ENCODE measurements around the gene TMEM231.

The TMEM231 gene

GRCh38 chr16:75497558-75497957 is 58.5 kb downstream of the TMEM231 start:
- TF ChIP-seq, protein P1, sequence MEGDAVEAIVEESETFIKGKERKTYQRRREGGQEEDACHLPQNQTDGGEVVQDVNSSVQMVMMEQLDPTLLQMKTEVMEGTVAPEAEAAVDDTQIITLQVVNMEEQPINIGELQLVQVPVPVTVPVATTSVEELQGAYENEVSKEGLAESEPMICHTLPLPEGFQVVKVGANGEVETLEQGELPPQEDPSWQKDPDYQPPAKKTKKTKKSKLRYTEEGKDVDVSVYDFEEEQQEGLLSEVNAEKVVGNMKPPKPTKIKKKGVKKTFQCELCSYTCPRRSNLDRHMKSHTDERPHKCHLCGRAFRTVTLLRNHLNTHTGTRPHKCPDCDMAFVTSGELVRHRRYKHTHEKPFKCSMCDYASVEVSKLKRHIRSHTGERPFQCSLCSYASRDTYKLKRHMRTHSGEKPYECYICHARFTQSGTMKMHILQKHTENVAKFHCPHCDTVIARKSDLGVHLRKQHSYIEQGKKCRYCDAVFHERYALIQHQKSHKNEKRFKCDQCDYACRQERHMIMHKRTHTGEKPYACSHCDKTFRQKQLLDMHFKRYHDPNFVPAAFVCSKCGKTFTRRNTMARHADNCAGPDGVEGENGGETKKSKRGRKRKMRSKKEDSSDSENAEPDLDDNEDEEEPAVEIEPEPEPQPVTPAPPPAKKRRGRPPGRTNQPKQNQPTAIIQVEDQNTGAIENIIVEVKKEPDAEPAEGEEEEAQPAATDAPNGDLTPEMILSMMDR (IDR thresholded peaks at IDR 0.05; ENCODE audit: borderline replicate concordance, control extremely low read depth, extremely low read depth, insufficient read depth, missing control alignments), result no peak
- no peak for DNase-seq (ENCODE audit: low spot score)
- in situ Hi-C loops (cut with MboI; ENCODE audit: low sequenced_read_pairs, unreplicated experiment), result no loop called here

DNA sequence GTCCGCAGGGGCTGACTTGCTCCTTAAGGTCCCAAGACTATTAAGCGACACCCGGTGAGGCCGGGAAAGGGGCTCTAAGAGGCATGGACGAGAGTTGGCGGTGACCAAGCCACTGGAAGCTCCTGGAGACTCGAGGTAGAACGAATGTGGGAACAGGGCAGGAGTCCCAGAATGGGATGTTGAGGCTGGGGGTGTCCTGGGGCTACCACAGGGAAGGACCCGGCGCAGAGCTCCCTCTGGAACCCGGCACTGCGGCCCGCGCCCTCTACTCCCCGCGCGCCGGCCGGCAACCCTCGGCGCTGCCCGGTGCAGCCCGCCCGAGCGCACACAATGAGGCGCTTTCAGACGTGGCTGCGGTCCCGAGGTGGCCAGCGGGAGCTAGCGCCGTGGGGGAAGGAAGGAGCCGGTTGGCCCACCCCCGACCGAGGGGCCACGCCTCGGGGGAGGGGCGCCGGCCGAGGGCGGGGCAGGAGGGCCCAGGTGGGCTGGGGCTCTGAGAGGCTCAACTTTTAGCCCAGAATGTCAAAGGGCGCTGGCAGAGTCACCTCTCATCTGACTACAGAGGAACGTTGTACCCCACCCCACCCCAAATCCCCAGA is 60.9 kb downstream of the TMEM231 start, which contains the start of gene CHST6:
Gene CHST6, minus strand, starts transcription at position 366 of the 599 bp plus-strand sequence. CDS start 15,613 bp downstream, outside the sequence.
- DNase-seq (ENCODE audit: low spot score), result peak; percentile 90
- in situ Hi-C loops (cut with MboI; ENCODE audit: low sequenced_read_pairs, unreplicated experiment), result no loop called here
- TF ChIP-seq, protein P1 (IDR thresholded peaks at IDR 0.05; ENCODE audit: borderline replicate concordance, control extremely low read depth, extremely low read depth, insufficient read depth, missing control alignments), result no peak

- in situ Hi-C loops (cut with MboI; ENCODE audit: low sequenced_read_pairs, unreplicated experiment), result no loop called here
- DNase-seq (ENCODE audit: low spot score), result peak; percentile 38
Measured at GRCh38 chr16:75494661-75495075, 61.4 kb downstream of the TMEM231 start.

GRCh38 chr16:75494184-75494583 is 61.9 kb downstream of the TMEM231 start:
- DNase-seq (ENCODE audit: low spot score), result no peak
- TF ChIP-seq, protein P1 (IDR thresholded peaks at IDR 0.05; ENCODE audit: borderline replicate concordance, control extremely low read depth, extremely low read depth, insufficient read depth, missing control alignments), result no peak
- in situ Hi-C loops (cut with MboI; ENCODE audit: low sequenced_read_pairs, unreplicated experiment), result no loop called here

More at GRCh38 chr16:75494661-75495075, 61.4 kb downstream of the TMEM231 start:
- TF ChIP-seq, protein P1 (IDR thresholded peaks at IDR 0.05; ENCODE audit: borderline replicate concordance, control extremely low read depth, extremely low read depth, insufficient read depth, missing control alignments), result no peak

GRCh38 chr16:75491876-75492275 is 64.2 kb downstream of the TMEM231 start:
- TF ChIP-seq, protein P1 (IDR thresholded peaks at IDR 0.05; ENCODE audit: borderline replicate concordance, control extremely low read depth, extremely low read depth, insufficient read depth, missing control alignments), result peak; percentile 3
- in situ Hi-C loops (cut with MboI; ENCODE audit: low sequenced_read_pairs, unreplicated experiment), result no loop called here
- DNase-seq (ENCODE audit: low spot score), result no peak

DNA sequence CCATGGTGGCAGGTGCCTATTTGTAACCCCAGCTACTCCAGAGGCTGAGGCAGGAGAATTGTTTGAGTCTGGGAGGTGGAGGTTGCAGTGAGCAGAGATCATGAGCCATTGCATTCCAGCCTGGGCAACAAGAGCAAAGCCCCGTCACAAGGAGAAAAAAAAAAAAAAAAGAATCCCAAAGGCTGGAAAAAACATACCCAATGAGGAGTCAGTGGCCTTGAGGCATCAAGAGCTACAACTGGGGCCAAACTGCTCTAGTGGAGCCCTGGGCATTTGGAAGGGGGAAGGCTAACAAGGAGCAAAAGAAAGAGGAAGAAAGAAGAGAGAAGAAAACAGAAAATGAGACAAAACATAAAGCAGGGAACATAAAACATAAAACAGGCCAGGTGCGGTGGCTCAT is 67.7 kb downstream of the TMEM231 start:
- in situ Hi-C loops (cut with MboI; ENCODE audit: low sequenced_read_pairs, unreplicated experiment), result loop anchor here (10.0 kb wide), 1 partner anchor 276 kb away; no protein-coding TSS in a partner anchor
- TF ChIP-seq, protein P1 (IDR thresholded peaks at IDR 0.05; ENCODE audit: borderline replicate concordance, control extremely low read depth, extremely low read depth, insufficient read depth, missing control alignments), result no peak
- no peak for DNase-seq (ENCODE audit: low spot score)
